ENCODE results near the gene KLHL21.

Gene KLHL21

DNA sequence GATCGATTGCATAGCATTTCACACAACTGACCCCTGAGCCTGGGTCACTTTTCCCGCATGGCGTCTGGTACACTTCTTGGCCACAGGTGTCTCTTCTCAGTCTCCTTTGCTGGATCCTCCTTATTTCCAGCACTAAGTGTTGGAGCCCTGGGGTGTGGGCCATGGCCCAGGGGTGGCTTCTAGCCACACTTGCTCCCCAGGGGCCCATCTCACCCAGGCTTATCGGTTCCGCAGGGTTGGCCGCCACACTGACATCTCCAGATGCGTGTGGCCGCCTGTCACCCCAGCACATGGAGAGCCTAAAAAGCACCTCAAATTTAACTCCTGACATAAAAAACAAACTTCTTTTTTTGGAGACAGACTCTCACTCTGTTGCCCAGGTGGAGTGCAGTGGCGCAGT is 24.4 kb upstream of the KLHL21 start:
- DNase-seq: no peak

DNA sequence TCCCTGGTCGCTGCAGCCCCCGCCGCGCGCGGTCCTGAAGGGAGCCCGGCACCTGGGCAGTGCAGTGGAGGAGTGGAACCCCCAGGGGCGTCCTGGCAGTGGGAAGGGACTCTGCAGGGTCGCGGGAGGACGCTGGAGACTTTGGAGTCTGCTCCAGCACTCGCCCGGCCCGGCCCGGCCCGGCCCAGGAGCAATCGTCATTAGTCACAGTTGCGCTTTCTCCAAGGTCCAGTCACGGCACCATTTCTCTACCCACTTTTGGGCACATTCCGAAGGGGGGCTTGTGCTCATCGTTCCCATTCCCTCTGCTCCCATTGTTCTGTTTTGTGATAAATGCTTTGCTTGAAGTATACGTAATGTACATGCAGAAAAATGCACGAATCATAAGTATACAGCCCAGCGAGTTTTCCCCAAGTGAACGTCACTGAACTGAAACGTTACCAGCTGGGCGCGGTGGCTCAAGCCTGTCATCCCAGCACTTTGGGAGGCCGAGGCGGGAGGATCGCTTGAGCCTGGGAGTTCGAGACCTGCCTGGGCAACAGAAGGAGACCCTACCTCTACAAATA is 23.0 kb upstream of the KLHL21 start:
- peak in 11 of 58 donors; percentile 23 to 49 (median 40) for DNase-seq

DNA sequence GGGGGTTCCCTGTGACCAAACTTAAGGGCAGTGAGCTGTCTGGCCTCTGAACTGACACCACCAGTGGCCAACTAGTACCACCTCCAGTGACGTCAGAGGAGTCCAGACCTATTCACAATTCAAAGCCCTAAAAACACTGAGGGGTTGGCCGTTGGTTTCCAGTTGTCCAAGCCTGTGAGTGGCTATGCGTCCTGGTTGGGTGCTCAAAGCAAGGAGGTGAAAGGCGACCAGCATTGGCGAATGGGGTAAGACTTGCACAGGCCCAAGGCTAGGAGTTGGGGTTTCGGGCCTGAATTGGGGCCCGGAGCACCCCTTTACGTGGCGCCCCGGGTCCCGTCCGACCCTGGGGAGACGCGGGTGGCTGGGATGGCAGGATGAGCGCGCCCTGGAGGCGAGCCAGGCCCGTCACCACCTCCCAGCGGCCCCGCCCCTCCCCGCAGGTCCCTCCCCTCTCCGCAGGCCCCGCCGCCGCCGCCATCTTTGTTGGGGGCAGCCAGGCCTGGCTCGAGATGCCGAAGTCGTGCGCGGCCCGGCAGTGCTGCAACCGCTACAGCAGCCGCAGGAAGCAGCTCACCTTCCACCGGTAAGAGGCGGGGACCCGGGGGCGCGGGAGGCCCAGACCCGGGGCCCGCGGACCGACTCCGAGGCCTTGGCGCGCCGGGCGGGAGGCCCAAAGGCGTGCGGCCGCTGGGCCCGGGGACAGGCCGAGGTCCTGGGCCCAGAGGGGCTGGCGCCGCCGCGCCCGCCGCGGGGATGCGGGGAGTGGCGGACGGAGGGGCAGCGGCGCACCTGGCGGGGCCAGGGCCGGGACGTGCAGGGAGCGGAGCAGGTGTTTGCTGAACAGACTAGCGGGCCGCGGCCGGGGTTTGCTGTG is 22.3 kb upstream of the KLHL21 start, which contains the start of gene THAP3:
THAP3 (plus strand) TSS at position 159 of the 874 bp plus-strand sequence; CDS start at position 510, 351 bp downstream.
- DNase-seq: peak; percentile 33 to 87 (median 76)

DNA sequence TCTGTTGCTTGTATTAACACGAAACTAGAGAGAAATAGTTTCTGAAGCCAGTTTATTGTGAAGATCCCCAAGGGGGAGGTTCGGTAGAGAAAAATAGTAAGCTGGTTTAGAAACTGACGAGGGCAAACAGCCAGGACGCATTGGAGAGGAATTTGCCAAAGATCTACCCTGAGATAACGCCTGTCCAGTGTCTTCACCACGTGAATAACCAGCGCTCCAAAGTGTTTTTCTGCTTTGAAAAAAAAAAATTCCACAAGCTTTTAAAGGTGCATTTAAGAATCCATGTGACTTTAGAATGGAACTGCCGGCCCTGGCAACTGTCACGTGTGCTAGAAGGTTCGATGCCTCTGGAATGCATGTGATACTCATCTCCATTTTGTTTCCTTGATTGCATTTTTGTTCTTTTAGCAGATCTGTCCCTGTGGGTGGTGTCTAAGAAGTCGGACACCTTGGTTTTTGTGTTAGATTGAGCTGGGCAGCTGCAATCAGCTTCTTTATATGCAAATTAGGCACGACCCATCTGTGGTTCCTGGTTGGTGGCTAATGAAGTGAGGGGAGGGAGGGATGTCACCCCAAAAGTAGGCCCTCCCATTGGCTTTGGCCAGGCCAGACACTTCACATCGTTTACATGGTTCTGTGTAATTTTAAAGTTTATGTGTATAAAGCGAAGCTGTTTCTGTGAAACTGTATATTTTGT is 20.7 kb upstream of the KLHL21 start:
- DNase-seq: no peak

DNA sequence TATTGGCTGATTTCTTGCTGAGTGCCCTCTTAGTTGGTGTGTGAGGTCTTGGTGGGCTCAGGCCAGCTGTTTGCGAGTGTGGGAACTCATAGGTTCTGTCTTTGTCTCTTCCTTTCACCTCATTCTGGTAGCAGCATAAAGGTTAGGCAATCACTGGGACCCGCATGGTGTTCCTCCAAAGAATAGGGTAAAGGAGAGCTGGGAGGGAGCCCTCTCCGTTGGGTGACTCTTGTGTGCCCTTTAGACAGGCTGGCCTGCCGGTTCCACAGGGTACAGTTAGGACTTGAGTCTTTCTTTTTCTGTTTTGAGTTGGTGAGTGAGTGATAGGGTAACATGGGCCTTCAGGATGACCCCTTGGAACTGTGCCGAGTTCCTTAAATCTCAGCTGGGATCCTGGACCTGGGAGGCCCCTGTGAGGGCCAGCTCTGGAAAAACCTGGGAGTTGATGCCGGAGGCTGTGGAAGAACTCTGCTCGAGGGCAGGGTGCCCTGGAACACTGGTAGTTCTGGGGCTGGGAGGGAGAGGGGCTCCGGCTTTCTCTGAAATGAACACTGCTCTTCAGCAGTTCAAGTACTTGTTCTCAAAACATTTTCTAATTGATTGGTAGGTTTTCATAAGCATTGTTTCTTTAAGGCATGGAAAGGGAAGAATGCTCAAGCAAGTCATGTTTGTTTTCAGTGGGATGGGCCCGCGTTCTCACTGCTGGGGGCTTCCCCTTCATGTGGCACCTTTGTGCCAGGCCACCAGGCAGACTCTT is 19.9 kb upstream of the KLHL21 start:
- DNase-seq: no peak

DNA sequence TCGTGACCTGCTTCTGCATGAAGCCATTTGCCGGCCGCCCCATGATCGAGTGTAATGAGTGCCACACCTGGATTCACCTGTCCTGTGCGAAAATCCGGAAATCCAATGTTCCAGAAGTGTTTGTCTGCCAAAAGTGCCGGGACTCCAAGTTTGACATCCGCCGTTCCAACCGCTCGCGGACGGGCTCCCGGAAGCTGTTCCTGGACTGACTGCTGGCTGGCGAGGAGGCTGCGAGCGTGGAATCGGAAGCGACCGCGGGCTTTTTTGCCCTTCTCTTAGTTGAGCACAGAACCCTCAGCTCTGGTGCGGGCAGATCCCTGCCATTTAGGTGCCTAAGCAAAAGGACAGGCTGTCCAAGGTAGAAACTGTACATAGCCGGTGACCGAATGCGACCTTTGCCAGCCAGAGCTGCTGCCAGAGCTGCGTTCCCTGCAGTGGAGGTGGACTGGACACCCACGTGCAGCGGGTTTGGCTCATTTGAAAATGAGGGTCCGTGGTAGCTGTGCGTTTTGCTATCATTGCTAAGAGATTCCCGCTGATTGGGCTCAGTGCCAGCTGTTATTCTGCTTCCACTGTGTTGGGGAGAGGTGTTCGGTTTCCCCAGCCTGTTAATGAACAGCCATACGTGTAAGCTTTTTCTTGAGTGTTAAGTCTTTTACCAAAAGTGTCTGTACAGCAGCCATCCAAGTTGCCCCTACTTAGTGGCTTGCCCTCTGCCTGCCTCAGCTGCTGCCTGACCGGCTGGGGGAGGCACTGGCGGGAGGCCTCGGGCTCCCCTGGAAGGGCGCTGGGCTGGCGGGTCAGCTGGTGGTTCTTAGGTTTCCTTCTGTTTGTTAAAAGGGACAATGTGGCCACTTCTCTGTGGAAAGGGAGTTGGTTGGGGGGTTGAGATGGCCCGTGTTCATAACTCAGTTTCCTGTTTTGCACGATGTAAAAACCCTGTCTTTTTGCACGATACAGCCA is 19.0 kb upstream of the KLHL21 start:
- no peak for DNase-seq

DNA sequence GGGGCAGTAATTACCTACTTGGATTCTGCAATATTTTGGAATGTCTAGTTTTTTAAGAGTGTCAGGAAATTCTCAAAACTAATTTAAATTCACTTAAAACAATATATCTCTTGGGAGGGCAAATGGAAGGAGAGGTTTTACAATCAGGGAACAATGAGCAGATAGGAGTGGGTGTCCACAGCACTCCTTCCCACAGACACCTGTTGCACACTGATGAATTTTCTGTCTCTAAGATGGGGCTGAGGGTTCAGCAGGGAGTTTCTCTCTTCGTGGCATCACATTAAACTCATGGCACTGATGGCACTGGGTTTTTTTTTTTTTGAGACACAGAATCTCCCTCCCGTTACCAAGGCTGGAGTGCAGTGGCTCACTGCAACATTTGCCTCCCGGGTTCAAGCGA is 16.4 kb upstream of the KLHL21 start:
- no peak for DNase-seq

DNA sequence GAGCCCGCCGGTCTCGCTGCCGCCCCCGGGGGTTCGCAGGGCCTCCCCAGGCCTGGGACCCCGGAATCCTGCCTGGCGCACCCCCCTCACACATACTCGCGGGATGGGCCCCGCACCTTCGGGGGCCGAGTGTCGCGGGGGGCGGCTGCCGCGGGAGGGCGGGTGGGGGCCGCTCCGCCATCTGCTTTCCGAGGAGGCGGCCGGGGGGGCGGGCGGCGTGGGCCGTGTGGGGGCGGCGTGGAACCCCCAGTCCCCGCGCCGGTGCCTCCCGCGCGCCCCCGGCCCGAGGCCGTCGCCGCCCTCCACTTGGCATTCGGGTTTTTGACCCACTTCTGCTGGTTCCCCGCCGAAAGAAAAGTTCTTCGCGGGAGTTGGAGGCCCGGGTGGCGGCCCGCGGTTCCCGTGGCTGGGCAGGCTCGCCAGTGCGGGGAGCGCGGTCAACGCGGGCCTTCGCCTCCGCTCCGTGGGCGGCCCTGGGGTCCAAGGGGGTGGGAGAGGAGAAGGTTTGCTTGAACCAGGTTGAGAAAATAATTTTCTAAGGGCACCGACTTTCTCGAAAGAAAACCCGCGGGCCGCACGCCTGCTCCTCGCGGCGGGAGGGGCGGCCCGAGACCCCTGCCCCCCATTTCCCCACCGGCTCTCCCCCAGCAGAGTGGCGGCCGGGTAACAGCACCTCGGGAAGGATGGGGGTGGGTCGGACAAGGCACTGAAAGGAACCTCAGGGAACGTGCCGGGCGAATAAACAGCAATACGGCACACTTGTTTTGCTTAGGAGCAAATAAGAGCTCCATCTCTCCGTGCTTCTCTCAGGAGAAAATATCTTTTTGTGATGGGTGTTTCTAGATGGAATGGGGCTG is 12.5 kb upstream of the KLHL21 start:
- no peak for DNase-seq

DNA sequence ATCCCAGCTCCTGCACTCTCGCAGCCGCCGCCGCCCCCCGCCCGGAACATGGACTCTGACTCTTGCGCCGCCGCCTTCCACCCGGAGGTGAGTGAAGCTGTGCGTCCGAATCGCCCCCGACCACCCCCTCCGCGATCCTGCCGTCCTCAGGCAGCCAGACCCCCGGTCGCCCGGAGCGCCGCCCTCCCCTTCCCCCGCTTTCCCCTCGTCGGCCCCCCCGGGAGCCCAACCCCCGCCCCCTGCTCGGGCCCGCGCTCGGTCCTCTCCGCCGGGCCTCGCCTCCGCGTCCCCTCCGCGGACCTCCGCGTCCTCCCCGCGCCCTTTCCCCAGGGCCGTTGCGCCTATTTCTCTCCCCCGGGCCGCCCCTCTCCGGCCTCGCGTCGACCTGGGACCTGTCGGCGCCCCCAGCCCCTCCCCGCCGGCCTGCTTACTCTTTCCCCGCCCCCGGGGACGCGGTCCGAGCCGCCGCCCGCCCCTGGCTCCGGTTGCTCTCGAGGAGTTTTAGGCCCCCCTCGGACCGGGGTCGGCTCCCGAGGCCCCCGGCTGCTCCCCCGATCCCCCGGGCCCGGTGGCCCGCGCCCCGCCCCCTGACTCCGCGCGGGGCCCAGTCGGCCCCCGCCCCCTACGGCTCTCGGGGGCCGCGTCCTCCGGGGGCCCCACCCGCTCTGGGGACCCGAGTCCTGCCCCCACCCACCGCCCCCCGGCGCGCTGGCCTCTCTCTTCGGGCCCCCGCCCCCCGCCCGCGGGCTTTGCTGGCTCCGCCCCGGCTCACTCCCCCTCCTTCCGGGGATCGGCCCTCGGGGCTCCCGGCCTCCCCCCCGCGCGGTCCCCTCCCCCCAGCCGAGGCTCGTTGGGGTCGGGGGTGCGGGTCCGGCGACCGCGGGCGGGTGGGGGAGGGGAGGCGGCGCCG is 11.6 kb upstream of the KLHL21 start:
- peak in 31 of 58 donors; percentile 13 to 66 (median 35) for DNase-seq

DNA sequence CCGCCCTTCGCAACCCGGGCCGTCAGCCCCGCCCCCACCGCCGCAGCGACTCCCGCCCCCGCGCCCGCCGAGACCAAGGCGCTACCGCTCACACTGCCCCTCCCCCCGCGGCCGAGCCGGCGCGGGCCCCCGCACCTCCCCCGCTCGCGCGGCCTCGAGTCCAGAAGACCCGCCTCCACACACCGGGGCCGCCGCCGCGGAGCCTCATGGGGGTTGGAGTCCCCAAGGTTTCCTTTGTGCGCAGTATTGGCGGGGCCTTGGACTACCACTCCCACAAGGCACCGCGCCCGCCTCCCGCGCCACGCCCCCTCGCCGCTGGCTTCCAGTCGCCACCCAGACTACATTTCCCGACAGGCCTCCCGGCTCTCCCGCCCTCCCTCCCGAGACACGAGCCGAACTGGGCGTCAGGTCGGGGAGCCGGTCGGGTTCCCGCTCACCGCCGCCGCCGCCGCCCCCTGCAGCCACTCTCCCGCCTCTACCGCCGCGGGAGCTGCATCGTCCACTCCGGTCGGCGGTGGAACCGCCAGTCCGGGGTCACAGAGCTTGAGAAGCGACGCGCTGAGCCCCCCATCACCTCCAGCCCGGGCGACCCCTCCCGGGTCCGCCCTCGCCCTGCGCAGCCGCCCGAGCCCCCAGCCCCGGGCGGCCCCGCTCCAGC is 10.8 kb upstream of the KLHL21 start, which contains the start of gene PHF13:
PHF13 (plus strand) TSS at position 371 of the 658 bp plus-strand sequence. CDS start 336 bp downstream, outside the sequence.
- DNase-seq: peak; percentile 91 to 100 (median 99)

DNA sequence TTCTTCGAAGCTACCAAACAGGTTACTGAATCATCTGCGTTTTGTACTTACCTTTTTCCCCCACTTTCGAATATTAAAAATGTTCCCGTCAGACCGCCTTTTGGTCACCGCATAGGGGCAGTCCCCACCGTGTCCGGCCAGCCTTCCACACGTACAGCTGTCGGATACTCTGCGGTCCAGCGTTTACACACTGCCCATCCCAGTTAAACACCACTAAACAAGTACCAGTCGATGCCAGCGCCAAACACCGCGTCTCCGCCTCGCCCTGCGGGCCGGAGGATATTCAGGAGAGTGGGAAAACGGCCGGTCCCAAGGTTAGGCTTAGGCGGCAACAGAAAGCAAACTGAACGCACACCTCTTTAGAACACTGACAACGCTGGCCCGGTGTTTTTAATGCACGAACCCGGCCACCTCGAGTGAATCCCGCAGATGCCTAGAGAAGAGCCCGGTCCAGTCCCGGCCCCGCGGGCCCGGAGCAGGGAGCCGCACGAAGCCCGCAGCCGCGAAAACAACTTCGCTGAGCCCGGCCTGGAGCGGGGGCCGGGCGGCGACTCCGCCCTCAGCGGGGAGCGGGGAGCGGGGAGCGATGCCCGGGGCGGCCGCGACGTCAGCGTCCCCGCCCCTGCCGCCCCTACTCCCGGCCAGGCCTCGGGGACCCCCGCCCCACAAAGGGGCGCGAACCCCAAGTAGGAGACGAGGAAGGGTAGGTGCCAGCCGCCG is 10.1 kb upstream of the KLHL21 start:
- DNase-seq: peak in 22 of 58 donors; percentile 33 to 81 (median 64)

DNA sequence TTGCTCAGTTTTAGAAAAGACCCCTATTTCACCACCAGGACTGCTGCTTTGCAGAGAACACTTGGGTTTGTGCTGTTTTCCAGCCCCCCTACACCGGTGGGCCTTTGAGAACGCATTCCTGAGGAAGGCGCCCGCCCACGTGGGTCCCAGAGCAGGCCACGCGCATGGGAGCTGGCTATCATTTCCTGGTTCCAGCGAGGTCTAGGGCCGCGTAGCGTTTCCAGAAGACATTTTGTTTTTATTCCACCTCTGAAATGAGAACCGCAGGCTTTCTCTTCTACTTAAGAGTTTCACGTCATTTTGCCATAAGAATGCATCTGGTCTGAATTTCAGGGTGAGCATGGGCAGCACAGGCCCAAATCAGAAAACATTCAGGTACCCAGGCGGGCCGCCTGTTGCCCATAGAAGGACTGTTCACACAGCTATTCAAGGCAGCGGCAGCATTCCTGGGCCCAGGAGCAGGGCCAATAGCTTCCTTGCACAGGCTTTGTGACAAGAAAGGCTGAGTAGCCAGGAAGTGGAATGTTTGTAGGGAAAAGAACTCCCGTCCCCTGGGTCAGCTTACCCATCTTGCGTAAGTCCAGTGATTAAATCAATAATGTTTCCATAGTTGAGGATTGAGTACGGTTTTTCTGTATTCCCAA is 1.4 kb upstream of the KLHL21 start:
- DNase-seq: peak in 44 of 58 donors; percentile 21 to 75 (median 55)

DNA sequence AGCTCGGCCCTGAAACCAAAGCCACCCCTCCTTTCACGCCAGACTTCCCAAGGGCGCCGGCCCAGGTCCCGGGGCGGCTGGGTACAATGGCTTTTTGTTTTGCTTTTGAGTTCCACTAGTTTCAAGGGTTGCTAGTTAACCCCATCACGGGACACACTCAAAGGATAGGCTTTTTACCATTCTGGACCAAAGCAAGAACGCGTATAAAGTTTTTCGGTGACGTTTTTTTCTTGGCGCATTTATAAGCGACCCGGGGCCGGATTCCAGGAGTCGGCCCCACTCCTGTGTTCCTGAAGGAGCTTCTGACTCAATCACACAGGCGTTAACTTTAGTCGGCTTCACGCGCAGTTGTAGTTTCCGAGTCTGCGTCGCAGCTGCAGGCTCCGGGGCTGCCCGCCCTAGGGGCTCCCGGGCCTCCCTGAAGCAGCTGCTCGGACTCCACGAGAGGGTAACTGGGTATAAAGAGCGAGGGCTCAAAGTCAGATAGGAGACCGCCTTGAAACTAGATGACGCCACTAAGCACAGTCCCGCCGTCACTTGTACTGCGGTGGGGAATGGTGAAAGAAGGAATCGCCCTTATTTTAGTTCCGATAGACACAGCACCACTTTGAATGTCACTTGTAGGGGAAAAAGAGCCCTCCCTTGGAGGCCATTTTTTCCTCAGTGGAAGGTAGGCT is 707 bp upstream of the KLHL21 start:
- DNase-seq: peak in 47 of 58 donors; percentile 23 to 96 (median 82)

DNA sequence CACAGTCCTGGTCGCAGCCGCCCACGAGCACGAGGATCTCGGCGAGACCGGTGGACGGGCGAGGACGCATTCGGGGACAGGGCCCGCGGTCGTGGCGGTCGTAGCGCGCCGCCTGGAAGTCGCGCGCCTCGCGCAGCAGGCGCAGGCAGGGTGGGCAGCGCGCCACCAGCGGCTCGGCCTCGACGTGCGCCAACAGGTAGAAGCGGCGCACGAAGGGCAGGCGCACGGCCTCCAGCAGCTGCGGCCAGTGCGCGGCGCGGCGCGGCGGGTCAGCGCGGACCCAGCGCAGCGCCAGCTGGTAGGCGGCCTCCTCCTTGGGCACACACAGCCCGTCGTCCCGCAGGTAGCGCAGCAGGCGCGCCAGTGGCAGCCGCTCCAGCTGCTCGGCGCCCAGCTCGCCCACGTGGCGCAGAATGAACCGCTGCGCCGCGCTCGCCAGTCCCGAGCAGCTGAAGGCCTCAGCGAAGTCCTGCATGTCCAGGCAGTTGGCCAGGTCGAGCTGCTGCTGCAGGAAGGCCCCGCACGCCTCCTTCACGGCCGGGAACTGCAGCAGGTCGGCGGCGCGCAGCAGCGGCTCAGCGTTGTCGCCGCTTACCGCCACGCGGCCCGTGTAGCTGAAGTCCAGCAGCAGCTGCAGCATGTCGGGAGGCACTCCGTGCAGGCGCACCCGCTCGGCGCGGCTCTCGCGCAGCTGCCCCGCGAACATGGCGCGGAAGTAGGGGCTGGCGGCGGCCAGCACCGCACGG is 573 bp downstream of the KLHL21 start:
- peak in 37 of 58 donors; percentile 33 to 76 (median 60) for DNase-seq

Measured in anterior cingulate cortex (tissue), 58 donors.